GM10847 (cell line): ENCODE results near the gene CHD3.

Experiments used
- POLR2A ChIP-seq: IDR thresholded peaks from 2 replicates; pipeline ENCODE4 v1.6.1; 2011; ENCODE audit not compliant: insufficient read length; ENCODE audit errors: extremely low read depth

The CHD3 gene

GRCh38 chr17:7951143-7951792, 62.7 kb downstream of the CHD3 start:
- TF ChIP-seq POLR2A: no peak

GRCh38 chr17:7955414-7956227, 67.0 kb downstream of the CHD3 start:
- no peak for TF ChIP-seq POLR2A

GRCh38 chr17:7956228-7956965, 67.8 kb downstream of the CHD3 start:
- no peak for TF ChIP-seq POLR2A

GRCh38 chr17:7959503-7960253, 71.1 kb downstream of the CHD3 start:
- TF ChIP-seq POLR2A: no peak

GRCh38 chr17:7961421-7961820, 72.8 kb downstream of the CHD3 start:
- no peak for TF ChIP-seq POLR2A
